Activated naive CD8-positive, alpha-beta T cell treated with anti-CD3 and anti-CD28 coated beads, Interleukin-2, amount 10 ng/mL, durations not matched to agents 7 days and 5 days (primary cell): ENCODE measurements around the gene OR2A7. TPM values are rescaled to one million over a fixed set of nuclear protein-coding genes. Genes with fewer than 3 reads are reported as not detected.
"Not testable (repeated sequence)": the region's sequence is repeated elsewhere in the genome, so short reads cannot be mapped to it uniquely, and the experiment has no call there.

ENCODE experiments used
- ATAC-seq: fragments of 150-1000 bp; cut with Tn5 transposase; one replicate; pipeline ENCODE4 v1.10.0; 2021; ENCODE audit warnings: low read depth, moderate library complexity
- POLR2A ChIA-PET: fragments of 350-600 bp; sonication (Branson Sonifier 250); formaldehyde crosslinking; loops from one replicate; lab custom pipeline; 2021; ENCODE audit warnings: antibody characterized with exemption; lab: Charles Lee
- DNase-seq: peaks from one replicate; pipeline ENCODE4 v3.0.0; 2021
- H3K27ac Mint-ChIP-seq: one replicate; pipeline ENCODE4 v1.8.0; 2022; ENCODE audit warnings: mild to moderate bottlenecking, mixed read lengths
- H3K27me3 Mint-ChIP-seq: one replicate; pipeline ENCODE4 v1.8.0; 2022; ENCODE audit warnings: mild to moderate bottlenecking, moderate library complexity, mixed read lengths
- H3K36me3 Mint-ChIP-seq: one replicate; pipeline ENCODE4 v1.8.0; 2021; ENCODE audit warnings: mild to moderate bottlenecking, mixed read lengths
- H3K4me1 Mint-ChIP-seq: one replicate; pipeline ENCODE4 v1.8.0; 2021; ENCODE audit warnings: mixed read lengths
- H3K4me3 Mint-ChIP-seq: one replicate; pipeline ENCODE4 v1.8.0; 2022; ENCODE audit warnings: mild to moderate bottlenecking, moderate library complexity, mixed read lengths
- H3K9me3 Mint-ChIP-seq: one replicate; pipeline ENCODE4 v1.8.0; 2021; ENCODE audit warnings: mixed read lengths
- total RNA-seq, 2 experiments: library from RNA; stranded (reverse); gene quantifications; one replicate each; pipeline ENCODE4 v1.2.3, GENCODE V29; 2021

The OR2A7 gene
- total RNA-seq, 2 experiments from 2014 or later, result 2.1 to 2.2 TPM

- H3K4me3 Mint-ChIP-seq, H3K9me3 Mint-ChIP-seq, H3K36me3 Mint-ChIP-seq, H3K27ac Mint-ChIP-seq, H3K4me1 Mint-ChIP-seq, ATAC-seq, H3K27me3 Mint-ChIP-seq, DNase-seq, POLR2A ChIA-PET: not testable (repeated sequence)
Measured at GRCh38 chr7:144233039-144233438, 31.6 kb downstream of the OR2A7 start.

GRCh38 chr7:144231027-144231426, 33.6 kb downstream of the OR2A7 start:
- DNase-seq, POLR2A ChIA-PET, H3K4me3 Mint-ChIP-seq: not testable (repeated sequence)

GRCh38 chr7:144228810-144229209, 35.8 kb downstream of the OR2A7 start:
- POLR2A ChIA-PET, H3K4me1 Mint-ChIP-seq, ATAC-seq, DNase-seq, H3K36me3 Mint-ChIP-seq, H3K9me3 Mint-ChIP-seq, H3K27me3 Mint-ChIP-seq, H3K27ac Mint-ChIP-seq, H3K4me3 Mint-ChIP-seq: not testable (repeated sequence)

More at GRCh38 chr7:144231027-144231426, 33.6 kb downstream of the OR2A7 start:
- H3K27me3 Mint-ChIP-seq, ATAC-seq, H3K36me3 Mint-ChIP-seq, H3K27ac Mint-ChIP-seq, H3K4me1 Mint-ChIP-seq, H3K9me3 Mint-ChIP-seq: not testable (repeated sequence)

DNA sequence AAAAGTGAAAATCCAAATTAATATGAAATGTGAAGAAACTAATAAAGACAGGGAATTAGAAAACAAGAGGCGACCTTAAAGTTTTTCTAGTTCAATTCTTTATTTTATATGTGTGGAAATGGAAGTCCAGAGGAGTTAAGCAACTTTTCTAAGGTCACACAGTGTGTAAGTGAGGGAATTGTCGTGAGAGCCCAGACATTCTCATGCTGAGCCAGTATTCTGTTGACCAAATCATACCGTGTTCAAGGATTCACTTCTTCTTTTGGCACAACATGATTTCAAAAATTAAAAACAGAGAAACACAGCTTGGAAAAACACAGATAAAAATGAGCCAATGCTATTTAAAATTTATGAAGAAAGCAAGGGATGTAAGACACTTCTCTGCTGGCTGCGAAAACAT, 37.7 kb downstream of the OR2A7 start:
- DNase-seq, H3K4me3 Mint-ChIP-seq, H3K9me3 Mint-ChIP-seq, H3K27ac Mint-ChIP-seq, ATAC-seq, H3K36me3 Mint-ChIP-seq, H3K27me3 Mint-ChIP-seq, POLR2A ChIA-PET, H3K4me1 Mint-ChIP-seq: not testable (repeated sequence)

GRCh38 chr7:144223675-144224074, 40.9 kb downstream of the OR2A7 start:
- H3K27ac Mint-ChIP-seq, ATAC-seq, H3K27me3 Mint-ChIP-seq, H3K36me3 Mint-ChIP-seq, H3K4me1 Mint-ChIP-seq, H3K4me3 Mint-ChIP-seq, DNase-seq, H3K9me3 Mint-ChIP-seq, POLR2A ChIA-PET: not testable (repeated sequence)

GRCh38 chr7:144220531-144220930, 44.1 kb downstream of the OR2A7 start:
- H3K36me3 Mint-ChIP-seq, POLR2A ChIA-PET, DNase-seq, H3K9me3 Mint-ChIP-seq, H3K4me3 Mint-ChIP-seq, H3K4me1 Mint-ChIP-seq, ATAC-seq, H3K27me3 Mint-ChIP-seq, H3K27ac Mint-ChIP-seq: not testable (repeated sequence)

DNA sequence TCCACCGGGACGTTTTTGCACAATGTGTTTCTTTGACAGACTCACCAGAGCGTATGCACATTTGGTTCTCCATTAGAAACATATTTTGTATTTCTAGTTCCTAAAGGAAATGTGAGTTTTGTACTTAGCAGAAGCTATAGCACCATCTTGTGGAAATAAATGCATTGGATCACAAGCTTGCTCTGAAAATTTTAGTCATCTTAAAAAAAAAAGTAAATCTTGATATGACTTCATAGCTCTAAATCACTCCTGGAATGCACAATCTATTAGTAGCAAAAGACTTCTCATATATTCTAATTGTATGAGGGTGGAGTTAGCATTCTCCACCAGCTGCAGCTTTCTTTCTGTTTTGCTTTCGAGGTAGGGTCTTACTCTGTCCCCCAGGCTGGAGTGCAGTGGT, 45.4 kb downstream of the OR2A7 start:
- H3K36me3 Mint-ChIP-seq, H3K27me3 Mint-ChIP-seq, DNase-seq, H3K4me1 Mint-ChIP-seq, ATAC-seq, H3K9me3 Mint-ChIP-seq, H3K27ac Mint-ChIP-seq, H3K4me3 Mint-ChIP-seq, POLR2A ChIA-PET: not testable (repeated sequence)

DNA sequence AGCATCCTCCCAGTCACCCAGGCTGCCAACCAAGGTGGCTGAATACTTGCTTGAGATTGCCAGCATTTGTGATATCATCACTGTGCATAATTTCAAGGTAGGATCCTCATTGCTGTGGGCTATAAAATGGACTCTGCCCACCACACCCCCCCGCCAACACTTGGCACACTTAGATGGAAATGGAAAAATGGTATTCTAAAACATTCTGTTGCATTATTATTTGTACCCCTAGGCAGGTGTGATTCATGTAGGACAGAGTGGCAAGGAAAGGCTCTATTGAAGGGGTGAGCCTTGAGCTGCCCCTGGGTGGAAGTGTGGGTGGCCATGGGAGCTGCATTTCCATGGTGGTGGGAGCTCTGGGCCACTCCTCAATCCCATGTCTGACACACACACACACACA, 46.0 kb downstream of the OR2A7 start:
- DNase-seq, H3K4me1 Mint-ChIP-seq, H3K4me3 Mint-ChIP-seq, H3K27ac Mint-ChIP-seq, POLR2A ChIA-PET, ATAC-seq, H3K9me3 Mint-ChIP-seq, H3K36me3 Mint-ChIP-seq, H3K27me3 Mint-ChIP-seq: not testable (repeated sequence)

DNA sequence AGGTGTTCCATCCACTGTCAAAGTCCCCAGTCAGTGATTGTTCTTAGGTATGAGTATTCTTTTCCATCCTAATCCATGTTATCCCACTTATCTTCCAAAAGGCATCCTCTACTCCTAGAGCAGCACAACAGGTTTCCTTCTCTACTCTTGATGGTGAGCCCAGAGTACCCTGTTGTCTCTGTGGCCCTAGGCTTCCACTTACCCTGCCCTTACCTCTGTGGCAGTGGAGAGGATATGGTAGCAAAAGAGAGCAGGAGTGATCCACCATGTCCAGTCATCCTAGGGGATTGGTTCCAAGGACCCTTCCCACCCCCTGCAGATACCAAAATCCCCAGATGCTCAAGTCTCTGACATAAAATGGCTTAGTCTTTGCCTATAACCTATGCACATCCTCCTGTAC, 47.4 kb downstream of the OR2A7 start:
- DNase-seq, H3K4me3 Mint-ChIP-seq, ATAC-seq, H3K9me3 Mint-ChIP-seq, H3K36me3 Mint-ChIP-seq, H3K27ac Mint-ChIP-seq, H3K27me3 Mint-ChIP-seq, H3K4me1 Mint-ChIP-seq, POLR2A ChIA-PET: not testable (repeated sequence)

Other genes with a start within 250 kb of the OR2A7 start
- gene OR2A5, start 215.8 kb downstream of the OR2A7 start, total RNA-seq, result not detected
- not detected for gene OR2A25, start 195.0 kb downstream of the OR2A7 start, total RNA-seq
- gene OR2A12, start 178.5 kb downstream of the OR2A7 start, total RNA-seq, result not detected
- gene OR2A2, start 155.2 kb downstream of the OR2A7 start, total RNA-seq, result not detected
- not detected for gene OR2A14, start 141.6 kb downstream of the OR2A7 start, total RNA-seq
- gene CTAGE4, start 81.3 kb downstream of the OR2A7 start, total RNA-seq, result 1 to 10 TPM; 1.0 to 2.2 TPM
- 1 to 10 TPM; 2.5 TPM for gene ARHGEF35, start 69.0 kb downstream of the OR2A7 start, total RNA-seq
- not detected for gene OR2A42, start 25.2 kb downstream of the OR2A7 start, total RNA-seq
- 1 to 10 TPM in 1 of 2 experiments, not detected in 1; 1.1 TPM for gene CTAGE8, start 4.5 kb upstream of the OR2A7 start, total RNA-seq
- gene OR2A1, start 47.6 kb upstream of the OR2A7 start, total RNA-seq, result under 1 TPM in 1 of 2 experiments, not detected in 1; 0.06 TPM
- 1 to 10 TPM; 7.6 to 7.7 TPM for gene ARHGEF5, start 90.6 kb upstream of the OR2A7 start, total RNA-seq
- not detected for gene NOBOX, start 138.9 kb upstream of the OR2A7 start, total RNA-seq